ENCODE results near the gene TMEM30B.

- no peak for TF ChIP-seq POLR2A (IDR thresholded peaks at IDR 0.05)
- TF ChIP-seq CTCF (IDR thresholded peaks at IDR 0.05) = no peak
Measured at GRCh38 chr14:61326146-61326545, 45.0 kb upstream of the TMEM30B start.

Measured in adrenal gland (tissue), 5 donors.